ENCODE results near the gene SCYGR2. TPM values are rescaled to one million over a fixed set of nuclear protein-coding genes. Genes with fewer than 3 reads are reported as not detected.

The SCYGR2 gene
- total RNA-seq, 3 donors from 2014 or later (not counting 1 experiment from before 2014, with no cell fraction given), result not detected

DNA sequence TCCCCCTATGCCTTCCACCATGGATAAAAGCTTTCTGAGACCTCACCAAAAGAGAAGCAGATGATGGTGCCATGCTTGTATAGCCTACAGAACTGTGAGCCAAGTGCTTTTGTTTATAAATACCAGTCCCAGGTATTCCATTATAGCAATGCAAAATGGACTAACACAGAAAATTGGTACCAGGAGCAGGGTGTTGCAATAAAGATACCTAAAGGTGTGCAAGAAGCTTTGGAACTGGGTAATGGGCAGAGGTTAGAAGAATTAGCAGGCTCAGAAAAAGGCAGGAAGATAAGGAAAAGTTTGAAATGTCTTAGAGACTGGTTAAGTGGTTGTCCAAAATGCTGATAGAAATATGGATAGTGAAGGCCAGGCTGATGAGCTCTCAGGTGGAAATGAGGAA is 16.3 kb upstream of the SCYGR2 start:
- no peak overlapping the region for H3K27ac Mint-ChIP-seq
- Histone ChIP-seq H3K4me3 (ENCODE audit: low read length) (no peak overlapping the region), H3K9me3 (ENCODE audit: control insufficient read depth, insufficient read depth, low read length) (peaks cover 20% of the 10 kb centered on the region), H3K4me1 (ENCODE audit: control insufficient read depth, insufficient read depth, low read length) (no peaks in the 10 kb centered on the region), H3K27ac (ENCODE audit: low read length) (no peak overlapping the region), H3K27me3 (ENCODE audit: control insufficient read depth, insufficient read depth, low read length) (no peaks in the 10 kb centered on the region), H3K36me3 (ENCODE audit: control insufficient read depth, insufficient read depth, low read length) (no peaks in the 10 kb centered on the region)
- H3K4me1 Mint-ChIP-seq, result no peaks in the 10 kb centered on the region
- DNase-seq (no peak), ATAC-seq (no peak)
- TF ChIP-seq, protein P1, sequence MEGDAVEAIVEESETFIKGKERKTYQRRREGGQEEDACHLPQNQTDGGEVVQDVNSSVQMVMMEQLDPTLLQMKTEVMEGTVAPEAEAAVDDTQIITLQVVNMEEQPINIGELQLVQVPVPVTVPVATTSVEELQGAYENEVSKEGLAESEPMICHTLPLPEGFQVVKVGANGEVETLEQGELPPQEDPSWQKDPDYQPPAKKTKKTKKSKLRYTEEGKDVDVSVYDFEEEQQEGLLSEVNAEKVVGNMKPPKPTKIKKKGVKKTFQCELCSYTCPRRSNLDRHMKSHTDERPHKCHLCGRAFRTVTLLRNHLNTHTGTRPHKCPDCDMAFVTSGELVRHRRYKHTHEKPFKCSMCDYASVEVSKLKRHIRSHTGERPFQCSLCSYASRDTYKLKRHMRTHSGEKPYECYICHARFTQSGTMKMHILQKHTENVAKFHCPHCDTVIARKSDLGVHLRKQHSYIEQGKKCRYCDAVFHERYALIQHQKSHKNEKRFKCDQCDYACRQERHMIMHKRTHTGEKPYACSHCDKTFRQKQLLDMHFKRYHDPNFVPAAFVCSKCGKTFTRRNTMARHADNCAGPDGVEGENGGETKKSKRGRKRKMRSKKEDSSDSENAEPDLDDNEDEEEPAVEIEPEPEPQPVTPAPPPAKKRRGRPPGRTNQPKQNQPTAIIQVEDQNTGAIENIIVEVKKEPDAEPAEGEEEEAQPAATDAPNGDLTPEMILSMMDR (IDR thresholded peaks at IDR 0.05), result no peak
- intact Hi-C loops (cut with micrococcal nuclease), result no loop called here
- H3K36me3 Mint-ChIP-seq, result peaks cover 15% of the 10 kb centered on the region
- peaks cover 2 to 8% of the 10 kb centered on the region in 2 donors for H3K9me3 Mint-ChIP-seq
- peaks cover 17 to 38% of the 10 kb centered on the region in 2 donors for H3K27me3 Mint-ChIP-seq (ENCODE audit: low read depth in 2 of 2)
- no peak overlapping the region for H3K4me3 Mint-ChIP-seq

DNA sequence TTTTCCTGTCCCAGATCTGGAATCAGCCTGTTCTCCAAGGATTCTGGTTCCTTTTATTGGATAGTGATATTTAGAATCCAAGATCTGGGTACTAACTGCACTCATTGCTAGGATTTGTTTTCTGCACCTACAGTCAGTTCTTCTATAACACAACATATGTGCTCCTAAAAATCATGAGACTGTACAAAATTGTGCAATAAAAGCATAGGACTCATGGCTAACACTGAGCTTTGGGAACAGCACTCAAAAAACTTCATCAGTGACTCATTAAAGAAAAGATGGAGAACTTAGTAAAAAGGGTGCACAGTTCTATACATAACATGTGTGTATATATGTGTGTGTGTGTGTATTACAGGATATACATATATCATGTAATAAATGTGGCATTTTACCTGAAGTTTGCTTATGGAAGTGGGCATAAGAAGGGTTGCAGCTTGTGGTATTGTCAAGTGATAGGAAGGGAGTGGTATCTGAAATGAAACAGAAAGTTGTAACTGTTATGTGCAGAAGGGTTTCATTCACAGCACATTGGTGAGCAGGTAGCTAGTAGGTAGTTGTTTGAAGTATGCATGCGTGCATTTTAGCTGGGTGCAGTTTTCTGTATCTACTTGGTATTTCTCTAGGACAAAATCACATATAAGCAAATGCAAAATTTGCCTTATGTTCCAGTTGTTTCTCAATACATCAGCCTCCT is 5.9 kb upstream of the SCYGR2 start:
- peaks cover 15 to 38% of the 10 kb centered on the region in 2 donors for H3K27me3 Mint-ChIP-seq (ENCODE audit: low read depth in 2 of 2)
- WGBS (ENCODE audit: insufficient coverage), result 82% methylated on average over 1 of the region's 1 CpG
- Histone ChIP-seq H3K27me3 (ENCODE audit: control insufficient read depth, insufficient read depth, low read length) (no peaks in the 10 kb centered on the region), H3K27ac (ENCODE audit: low read length) (no peak overlapping the region), H3K9me3 (ENCODE audit: control insufficient read depth, insufficient read depth, low read length) (no peaks in the 10 kb centered on the region), H3K4me1 (ENCODE audit: control insufficient read depth, insufficient read depth, low read length) (no peaks in the 10 kb centered on the region), H3K36me3 (ENCODE audit: control insufficient read depth, insufficient read depth, low read length) (no peaks in the 10 kb centered on the region), H3K4me3 (ENCODE audit: low read length) (no peak overlapping the region)
- H3K4me1 Mint-ChIP-seq, result peaks cover 0 to 5% of the 10 kb centered on the region in 2 donors
- intact Hi-C loops (cut with micrococcal nuclease), result no loop called here
- H3K4me3 Mint-ChIP-seq, result no peak overlapping the region
- TF ChIP-seq, protein P1 (IDR thresholded peaks at IDR 0.05), result no peak
- ATAC-seq, result no peak
- no peaks in the 10 kb centered on the region for H3K36me3 Mint-ChIP-seq
- H3K27ac Mint-ChIP-seq, result no peak overlapping the region
- no peak for DNase-seq
- peaks cover 0 to 3% of the 10 kb centered on the region in 2 donors for H3K9me3 Mint-ChIP-seq

DNA sequence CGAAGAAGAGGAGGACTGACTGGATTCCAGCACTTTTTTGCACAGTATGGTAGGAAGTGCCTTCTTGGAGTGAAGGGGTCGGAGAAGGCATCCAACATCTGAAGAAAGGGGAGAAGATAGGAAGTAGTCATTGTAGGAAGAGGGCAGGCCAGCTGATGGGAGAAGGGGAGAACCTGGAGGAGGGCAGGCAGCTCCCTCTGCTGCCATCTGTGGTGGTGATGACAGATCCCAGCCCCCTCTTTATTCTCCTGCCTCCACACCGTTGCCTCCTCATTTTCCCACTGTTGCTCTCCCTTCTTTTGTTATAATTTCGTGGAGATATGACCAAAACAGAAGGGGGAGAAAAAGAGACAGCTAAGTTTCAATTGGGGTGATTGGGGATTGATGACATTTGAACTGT is 2.9 kb upstream of the SCYGR2 start:
- peaks cover 0 to 5% of the 10 kb centered on the region in 2 donors for H3K4me1 Mint-ChIP-seq
- H3K27me3 ChIP-seq (ENCODE audit: control insufficient read depth, insufficient read depth, low read length), result no peaks in the 10 kb centered on the region
- H3K4me1 ChIP-seq (ENCODE audit: control insufficient read depth, insufficient read depth, low read length), result no peaks in the 10 kb centered on the region
- ATAC-seq (no peak), DNase-seq (no peak)
- 57% methylated on average over 2 of the region's 4 CpGs for WGBS (ENCODE audit: insufficient coverage)
- H3K4me3 ChIP-seq (ENCODE audit: low read length), result no peak overlapping the region
- H3K9me3 Mint-ChIP-seq, result peaks cover 0 to 3% of the 10 kb centered on the region in 2 donors
- no peak overlapping the region for H3K27ac Mint-ChIP-seq
- no peak overlapping the region for H3K27ac ChIP-seq (ENCODE audit: low read length)
- TF ChIP-seq, protein P1 (IDR thresholded peaks at IDR 0.05), result no peak
- intact Hi-C loops (cut with micrococcal nuclease), result no loop called here
- H3K36me3 ChIP-seq (ENCODE audit: control insufficient read depth, insufficient read depth, low read length), result no peaks in the 10 kb centered on the region
- H3K27me3 Mint-ChIP-seq (ENCODE audit: low read depth in 2 of 2), result peaks cover 15 to 29% of the 10 kb centered on the region in 2 donors
- no peaks in the 10 kb centered on the region for H3K36me3 Mint-ChIP-seq
- no peak overlapping the region for H3K4me3 Mint-ChIP-seq
- no peaks in the 10 kb centered on the region for H3K9me3 ChIP-seq (ENCODE audit: control insufficient read depth, insufficient read depth, low read length)

DNA sequence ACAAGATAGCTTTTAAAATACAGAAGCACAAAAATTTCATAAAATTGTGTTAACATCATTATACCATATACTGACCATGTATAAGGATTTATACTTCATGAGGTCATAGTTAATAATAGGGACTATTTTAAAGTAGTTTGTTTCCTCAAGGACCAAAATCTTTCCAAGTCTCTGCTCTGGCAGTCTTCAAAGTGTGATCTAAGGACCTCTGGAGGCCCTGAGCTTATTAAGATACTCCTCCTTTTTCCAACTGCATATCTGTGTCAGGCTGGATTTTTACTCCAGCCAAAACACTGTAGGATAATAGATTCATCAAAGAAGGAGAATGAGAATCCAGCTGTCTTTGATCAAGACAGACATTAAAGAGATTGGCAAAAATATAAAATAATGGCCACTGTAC is 1.7 kb upstream of the SCYGR2 start:
- intact Hi-C loops (cut with micrococcal nuclease), result no loop called here
- H3K4me1 Mint-ChIP-seq, result peaks cover 0 to 5% of the 10 kb centered on the region in 2 donors
- Histone ChIP-seq H3K27ac (ENCODE audit: low read length) (no peak overlapping the region), H3K4me3 (ENCODE audit: low read length) (no peak overlapping the region), H3K27me3 (ENCODE audit: control insufficient read depth, insufficient read depth, low read length) (no peaks in the 10 kb centered on the region), H3K4me1 (ENCODE audit: control insufficient read depth, insufficient read depth, low read length) (no peaks in the 10 kb centered on the region), H3K9me3 (ENCODE audit: control insufficient read depth, insufficient read depth, low read length) (no peaks in the 10 kb centered on the region), H3K36me3 (ENCODE audit: control insufficient read depth, insufficient read depth, low read length) (no peaks in the 10 kb centered on the region)
- H3K4me3 Mint-ChIP-seq, result no peak overlapping the region
- peaks cover 0 to 3% of the 10 kb centered on the region in 2 donors for H3K9me3 Mint-ChIP-seq
- no peak for DNase-seq
- H3K27ac Mint-ChIP-seq, result no peak overlapping the region
- H3K36me3 Mint-ChIP-seq, result no peaks in the 10 kb centered on the region
- peaks cover 12 to 24% of the 10 kb centered on the region in 2 donors for H3K27me3 Mint-ChIP-seq (ENCODE audit: low read depth in 2 of 2)
- no peak for ATAC-seq
- TF ChIP-seq, protein P1 (IDR thresholded peaks at IDR 0.05), result no peak
